Midbrain (tissue), 1 donor: ENCODE measurements around the gene C1R.

Source experiments
- DNase-seq: peaks from one replicate; lab custom pipeline; 2025; lab: John Stamatoyannopoulos, UW

Gene C1R

GRCh38 chr12:7099290-7099996 is 7.2 kb upstream of the C1R start:
- DNase-seq, result no peak

DNA sequence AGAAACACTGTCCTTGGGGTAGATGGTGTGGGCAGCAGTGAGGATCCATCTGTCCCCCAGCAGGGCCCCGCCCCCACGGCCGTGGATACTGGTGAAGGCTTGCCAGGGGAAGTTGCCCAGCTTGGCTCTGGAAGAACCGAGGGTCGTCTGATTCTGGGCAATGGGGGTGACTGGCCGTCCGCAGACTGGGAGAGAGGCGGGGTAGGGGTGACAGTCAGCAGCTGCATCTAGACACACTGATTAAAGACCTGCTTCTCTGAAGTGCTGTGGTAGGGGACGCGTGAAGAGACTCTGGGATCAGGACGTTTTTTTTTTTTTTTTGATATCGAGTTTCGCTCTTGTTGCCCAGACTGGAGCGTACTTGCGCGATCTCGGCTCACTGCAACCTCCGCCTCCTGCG is 4.7 kb upstream of the C1R start:
- no peak for DNase-seq

GRCh38 chr12:7096006-7096932 is 4.0 kb upstream of the C1R start:
- DNase-seq, result no peak

DNA sequence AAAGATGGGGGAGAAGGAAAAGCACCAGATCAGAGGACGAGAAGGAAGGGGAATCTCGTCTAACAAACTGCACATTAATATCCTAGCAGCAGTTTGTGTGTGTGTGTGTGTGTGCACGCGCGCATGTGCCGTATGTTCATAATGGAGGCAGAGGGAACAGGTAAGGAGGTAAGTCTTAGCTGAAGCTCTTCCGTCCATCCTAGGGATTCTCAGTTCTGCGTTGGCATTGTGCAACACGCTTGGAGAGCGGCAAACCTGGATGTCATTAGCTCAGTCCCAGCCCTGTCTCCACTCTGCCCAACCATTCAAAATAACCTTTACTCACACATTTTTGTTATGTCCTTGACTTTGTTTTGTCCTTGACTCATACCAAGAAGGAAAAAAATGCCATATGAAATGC is 1.6 kb upstream of the C1R start:
- no peak for DNase-seq

DNA sequence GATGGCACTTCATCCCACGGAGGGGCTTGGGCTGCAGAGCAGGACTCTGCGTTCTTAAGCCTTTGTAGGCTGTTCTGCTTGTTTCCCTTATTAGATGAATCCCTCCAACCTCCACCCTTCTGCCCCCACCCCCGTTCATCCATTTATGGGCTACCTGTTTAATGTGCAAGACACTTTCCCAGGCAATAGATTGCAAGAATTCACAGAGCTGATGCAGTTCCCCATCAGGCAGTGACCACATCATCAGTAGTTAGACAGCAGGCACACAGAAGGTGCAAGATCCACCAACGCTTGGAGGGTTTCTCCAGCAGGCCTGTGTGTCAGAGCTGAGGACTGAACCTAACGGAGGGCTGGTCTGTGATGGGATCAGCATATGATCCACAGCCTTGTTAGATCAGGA is 1.2 kb upstream of the C1R start:
- no peak for DNase-seq

DNA sequence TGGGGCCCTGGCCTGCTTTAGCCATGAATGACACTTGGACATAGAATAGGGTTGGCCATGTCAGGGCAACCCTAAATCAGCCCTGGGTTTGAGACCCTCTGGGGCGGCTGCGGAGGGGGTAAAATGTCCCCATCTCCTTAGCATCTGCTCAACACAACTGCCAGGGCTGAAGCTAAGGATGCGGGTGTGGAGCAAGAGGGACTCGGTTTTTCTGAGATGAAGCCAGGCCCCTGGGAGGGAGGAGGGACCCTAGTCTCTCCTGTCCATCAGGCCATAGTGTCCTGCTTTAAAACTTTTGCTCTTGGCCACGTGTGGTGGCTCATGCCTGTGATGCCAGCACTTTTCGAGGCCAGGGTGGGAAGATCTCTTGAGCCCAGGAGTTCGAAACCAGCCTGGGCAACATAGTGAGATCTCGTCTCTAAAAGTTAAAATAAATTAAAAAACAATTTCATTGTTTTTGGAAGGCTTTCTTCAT is 778 bp upstream of the C1R start:
- DNase-seq, result no peak

GRCh38 chr12:7091660-7092228 is 501 bp downstream of the C1R start:
- no peak for DNase-seq

GRCh38 chr12:7091171-7091570 is 1.1 kb downstream of the C1R start:
- DNase-seq, result no peak

DNA sequence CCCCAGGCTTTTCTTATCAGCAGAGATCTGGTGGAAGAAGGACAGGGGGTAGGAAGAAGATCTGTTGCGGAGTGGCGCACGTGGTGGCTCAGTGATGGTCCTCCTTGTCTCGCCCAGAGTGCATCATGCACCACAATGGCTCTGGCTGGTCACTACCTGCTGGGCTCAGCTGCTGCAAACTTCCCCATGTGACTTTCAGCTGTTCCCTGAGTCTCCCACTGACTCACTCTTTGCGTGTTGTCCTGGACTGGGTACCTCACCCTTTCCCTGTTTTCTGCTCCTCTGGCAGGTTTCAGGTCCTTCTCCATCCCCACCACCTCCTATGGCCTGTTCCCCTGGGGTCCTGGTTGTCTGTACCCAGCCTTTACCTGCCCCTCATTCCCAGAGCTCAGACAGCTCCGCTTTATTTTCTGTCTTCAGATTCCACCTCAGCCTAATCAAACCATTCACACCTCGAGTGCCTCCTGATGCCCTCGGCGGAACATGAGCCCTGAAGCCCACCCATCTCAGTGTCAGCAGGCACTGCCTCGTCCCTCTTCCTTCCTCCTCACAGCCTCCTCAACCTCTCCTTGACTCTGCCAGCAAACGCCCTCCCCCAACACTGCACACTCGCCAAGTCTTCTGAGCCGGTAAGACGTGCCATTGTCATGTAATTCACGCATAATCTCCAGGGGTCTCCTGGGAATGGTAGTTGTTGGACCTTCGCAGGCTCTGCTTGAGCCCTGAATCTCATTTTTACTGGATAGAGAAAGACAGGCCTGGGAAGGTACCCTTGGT is 1.8 kb downstream of the C1R start:
- DNase-seq, result no peak

DNA sequence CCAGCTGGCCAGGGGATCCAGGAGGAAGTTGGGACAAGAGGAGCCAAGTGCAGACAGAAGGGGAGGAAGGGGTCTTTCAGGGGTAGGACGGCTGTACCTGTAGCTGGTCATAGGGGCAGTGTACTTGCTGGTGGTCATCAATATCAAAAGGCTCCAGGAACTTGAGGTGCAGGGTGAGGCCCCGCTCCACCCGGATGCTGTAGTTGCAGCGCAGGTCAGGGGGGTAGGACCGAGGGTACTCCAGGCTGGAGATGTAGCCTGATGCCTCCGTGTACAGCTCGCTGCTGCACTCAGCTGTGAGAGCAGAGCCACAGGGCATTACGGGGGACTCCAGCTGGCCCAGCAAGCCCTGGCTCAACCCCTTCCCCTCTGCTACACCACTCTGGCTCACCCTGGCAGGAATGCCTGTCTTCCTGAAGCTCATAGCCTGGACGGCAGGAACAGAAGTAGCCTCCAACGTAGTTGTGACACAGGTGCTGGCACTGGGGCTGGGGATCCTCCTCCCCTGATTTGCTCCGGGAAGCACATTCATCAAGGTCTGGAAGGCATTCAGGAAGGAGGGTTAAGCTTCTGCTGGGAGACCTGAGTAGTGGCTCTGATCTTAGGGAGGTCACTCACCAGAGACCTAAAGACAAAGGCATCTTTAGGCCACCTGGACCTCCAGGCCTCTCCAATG is 2.9 kb downstream of the C1R start:
- no peak for DNase-seq

DNA sequence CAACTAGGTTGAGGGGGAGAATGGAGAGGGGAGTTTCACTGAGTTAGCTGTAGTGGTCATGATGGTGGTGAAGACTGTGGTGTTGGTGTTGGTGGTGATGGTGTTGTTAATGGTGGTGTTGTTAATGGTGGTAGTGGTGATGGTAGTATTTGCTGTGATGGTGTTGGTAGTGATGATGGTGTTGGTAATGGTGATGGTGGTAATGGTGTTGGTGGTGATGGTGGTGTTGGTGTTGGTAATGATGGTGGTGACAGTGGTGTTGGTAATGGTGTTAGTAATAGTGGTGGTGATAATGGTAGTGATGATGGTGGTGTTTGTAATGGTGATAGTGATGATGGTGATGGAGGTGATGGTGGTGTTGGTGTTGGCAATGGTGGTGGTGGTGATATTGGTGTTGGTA is 9.1 kb downstream of the C1R start:
- no peak for DNase-seq

DNA sequence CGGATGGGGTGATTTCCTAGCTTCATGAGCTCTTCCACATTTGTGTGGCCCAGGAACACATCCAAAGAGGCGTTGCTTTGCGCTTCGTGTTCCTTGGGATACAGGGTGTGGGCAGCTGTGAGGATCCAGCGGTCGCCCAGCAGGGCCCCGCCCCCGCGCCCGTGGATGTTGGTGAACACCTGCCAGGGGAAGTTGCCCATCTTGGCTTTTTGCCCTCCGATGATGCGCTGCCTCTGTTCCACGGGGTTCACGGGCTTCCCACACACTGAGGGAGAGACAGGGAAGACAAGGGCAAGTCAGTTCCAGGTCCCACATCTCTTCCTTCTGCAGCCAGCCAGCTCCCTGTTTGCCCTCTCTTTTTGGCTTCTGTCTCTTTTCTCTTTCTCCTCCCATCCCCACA is 11.2 kb downstream of the C1R start:
- DNase-seq, result no peak

DNA sequence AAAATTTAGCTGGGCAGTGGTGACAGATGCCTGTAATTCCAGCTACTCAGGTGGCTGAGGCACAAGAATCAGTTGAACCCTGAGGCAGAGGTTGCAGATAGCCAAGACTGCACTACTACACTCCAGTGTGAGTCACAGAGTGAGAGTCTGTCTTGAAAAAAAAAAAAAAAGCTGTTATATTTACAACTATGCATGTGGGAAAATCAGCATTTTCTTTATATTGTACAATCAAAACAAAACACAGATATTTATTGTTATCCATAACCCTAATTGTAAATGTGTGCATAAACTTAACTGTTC is 12.5 kb downstream of the C1R start:
- DNase-seq, result no peak

- DNase-seq, result no peak
Observed at GRCh38 chr12:7078163-7078562, 14.1 kb downstream of the C1R start.

GRCh38 chr12:7076493-7076892 is 15.8 kb downstream of the C1R start:
- no peak for DNase-seq

DNA sequence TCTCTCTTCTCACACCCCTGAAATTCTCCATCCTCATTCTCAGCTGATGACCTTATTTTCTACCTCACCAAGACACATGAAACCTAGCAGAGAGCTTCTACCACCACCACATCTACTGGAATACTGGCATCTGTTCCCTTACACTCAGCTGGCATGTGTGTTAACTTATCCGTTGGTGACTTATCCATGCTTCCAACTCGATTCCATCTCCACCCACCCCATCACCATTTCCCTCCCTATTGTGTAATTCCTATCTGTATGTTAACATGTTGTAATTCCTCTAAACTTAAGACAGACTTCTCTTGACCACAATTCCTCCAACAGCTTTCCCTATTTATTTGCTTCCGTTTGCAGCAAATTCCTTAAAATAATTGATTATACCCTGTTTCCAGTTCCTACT is 16.3 kb downstream of the C1R start:
- no peak for DNase-seq

GRCh38 chr12:7075518-7075917 is 16.7 kb downstream of the C1R start:
- DNase-seq, result no peak

DNA sequence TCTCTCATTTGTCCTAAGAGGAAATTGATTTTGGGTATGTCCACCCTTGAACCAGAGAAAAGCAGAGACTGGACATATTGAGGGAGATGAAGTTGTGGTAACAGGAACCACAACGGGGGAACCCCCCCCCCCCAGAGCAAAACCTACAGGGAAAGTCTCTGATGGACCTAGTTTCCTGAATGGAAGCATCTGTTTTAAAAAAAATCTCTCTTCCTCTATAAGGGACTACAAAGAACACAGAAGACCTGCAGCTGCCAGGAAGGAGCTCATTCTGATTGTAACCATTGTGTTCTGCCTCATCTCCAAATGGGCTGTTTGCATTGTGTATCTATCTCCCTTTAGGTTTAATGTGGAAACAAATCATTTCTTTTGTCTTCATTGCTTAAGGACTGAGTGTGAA is 18.3 kb downstream of the C1R start:
- DNase-seq, result no peak

- DNase-seq, result no peak
Observed at GRCh38 chr12:7072554-7072953, 19.7 kb downstream of the C1R start.

DNA sequence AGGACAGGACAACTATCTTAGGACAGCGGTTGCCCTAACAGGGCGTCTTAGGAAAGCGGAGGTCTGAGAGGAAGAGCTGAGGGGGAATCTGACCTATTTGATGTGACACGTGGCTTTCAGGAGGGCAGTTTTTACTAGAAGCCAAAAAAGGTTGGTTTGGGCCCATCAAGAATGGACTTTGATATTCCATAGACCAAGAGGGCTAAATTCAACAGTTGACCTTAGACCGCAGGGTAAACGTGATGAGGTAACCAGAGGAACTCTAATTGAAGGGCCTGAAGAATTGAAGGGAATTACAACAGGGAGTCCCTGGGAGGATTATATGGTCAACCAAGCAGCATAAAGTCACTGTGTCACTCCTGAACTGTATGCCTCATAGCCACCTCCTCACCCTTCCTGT is 20.2 kb downstream of the C1R start:
- no peak for DNase-seq

DNA sequence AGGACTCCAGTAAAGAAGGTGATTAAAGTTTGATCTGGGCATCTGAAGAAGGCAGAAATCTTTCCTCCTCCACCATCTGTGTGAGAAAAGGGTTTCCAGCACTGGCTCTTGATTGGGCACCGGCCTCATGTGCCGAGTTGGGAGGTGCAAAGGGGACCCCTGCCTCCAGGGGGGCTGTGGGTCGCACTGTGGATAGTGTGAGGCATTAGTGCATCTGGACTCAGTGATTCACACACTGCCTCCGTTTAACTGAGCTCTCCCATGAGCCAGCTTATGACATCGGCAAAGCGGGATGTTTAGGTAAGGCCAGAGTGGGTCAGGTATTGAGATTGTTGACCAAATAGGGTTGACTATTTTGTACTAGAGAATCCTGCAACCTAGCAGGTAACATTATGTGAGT is 22.9 kb downstream of the C1R start:
- no peak for DNase-seq

DNA sequence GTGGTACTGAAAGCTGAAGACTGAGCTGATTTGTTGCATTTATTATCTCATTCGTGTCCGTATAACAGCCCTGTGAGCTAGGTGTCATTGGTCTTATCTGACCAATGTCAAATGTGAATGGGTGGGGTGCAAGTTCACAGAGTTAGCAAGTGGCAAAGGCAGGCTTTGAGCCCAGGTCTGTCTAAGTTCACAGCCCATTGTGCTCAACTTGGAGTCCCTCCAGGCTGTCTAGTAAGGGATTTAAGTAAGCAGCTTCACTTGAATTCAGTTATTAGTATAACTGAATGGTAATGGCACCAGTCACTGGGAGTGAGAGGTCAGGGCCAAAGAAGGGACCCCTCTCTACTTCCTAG is 23.3 kb downstream of the C1R start:
- DNase-seq, result no peak
